NCI-H524 (cell line): ENCODE results near the gene EFNB1.

ENCODE experiments used
- DNase-seq, 2 experiments: peaks; one replicate each; lab custom pipeline; 2025; lab: John Stamatoyannopoulos, UW

The EFNB1 gene

DNA sequence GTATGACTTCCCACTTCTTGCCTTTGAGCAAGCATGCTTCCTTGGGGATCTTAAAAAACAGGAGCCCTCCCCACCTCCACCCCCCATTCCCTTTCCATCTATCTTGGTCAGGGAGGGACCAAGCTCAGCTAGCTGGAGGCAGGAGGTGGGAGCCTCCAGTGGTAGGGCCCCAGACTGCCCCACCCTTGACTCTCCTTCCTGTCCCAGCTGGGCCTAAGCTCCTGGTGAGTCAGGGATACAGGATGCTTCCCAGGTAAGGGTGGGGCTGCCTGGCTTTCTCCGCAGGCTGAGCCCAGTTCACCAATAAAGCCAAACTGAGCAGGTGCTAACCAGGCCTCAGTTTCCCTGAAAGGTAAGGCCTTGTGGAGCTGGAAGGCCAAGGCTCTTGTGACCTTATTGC is 15.2 kb downstream of the EFNB1 start:
- no peak for DNase-seq

DNA sequence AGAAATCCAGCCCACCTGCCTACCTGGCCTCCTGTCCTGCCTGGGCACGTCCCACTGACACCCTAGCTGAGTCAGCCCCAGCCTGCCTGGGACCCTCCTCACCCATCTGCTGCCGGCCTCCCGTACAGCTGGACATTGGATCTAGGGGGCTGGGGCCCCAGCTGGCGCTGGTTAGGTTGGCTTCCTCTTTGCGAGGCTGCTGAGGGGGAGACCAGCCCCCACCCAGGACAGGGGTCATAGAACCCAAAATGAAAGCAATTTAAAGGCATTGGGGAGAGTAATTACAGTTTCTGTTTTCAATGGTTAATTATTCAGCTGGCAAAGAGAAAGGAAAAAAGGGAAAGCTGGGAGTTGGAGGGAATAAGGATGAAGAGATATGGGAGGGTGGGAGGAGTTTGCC is 15.8 kb downstream of the EFNB1 start:
- peak in 1 of 2 experiments; percentile 43 for DNase-seq

DNA sequence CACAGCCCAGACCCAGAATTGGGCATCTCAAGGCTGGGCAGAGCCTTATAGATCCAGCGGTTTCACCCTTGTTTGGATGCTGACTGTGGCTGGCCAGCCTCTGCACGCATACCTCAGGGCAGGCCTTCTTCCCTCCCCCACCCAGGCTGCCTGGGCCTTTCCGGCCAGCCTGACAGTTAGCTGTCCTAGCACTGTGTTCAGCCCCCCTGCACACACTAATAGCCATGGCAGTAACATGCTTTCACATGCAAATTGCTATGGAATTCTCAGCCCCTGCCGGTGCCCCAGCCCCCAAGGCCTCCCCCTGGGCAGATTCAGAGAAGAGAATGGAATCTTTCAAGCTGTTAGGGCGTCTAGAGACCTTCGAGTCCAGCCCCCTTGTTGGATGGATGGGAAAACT is 17.7 kb downstream of the EFNB1 start:
- no peak for DNase-seq

DNA sequence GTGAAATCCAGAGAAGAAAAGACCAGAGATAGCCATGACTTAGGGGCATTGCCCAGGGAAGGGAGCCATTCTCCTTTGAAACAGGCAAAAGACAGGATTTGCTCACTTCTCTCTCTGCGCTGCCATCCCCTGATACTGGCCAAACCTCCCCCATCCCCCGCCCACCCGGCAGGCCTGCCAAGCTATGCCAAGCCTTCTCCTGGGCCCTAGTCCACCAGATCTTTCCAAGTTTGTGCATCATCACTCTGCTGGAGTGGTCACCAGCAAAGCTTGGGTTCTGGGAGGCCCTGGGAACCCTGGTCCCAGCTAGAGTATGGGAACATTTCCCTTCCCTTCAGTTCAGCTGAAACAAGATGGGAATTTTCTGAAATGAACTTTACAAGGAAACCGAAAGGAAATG is 18.4 kb downstream of the EFNB1 start:
- DNase-seq = no peak

DNA sequence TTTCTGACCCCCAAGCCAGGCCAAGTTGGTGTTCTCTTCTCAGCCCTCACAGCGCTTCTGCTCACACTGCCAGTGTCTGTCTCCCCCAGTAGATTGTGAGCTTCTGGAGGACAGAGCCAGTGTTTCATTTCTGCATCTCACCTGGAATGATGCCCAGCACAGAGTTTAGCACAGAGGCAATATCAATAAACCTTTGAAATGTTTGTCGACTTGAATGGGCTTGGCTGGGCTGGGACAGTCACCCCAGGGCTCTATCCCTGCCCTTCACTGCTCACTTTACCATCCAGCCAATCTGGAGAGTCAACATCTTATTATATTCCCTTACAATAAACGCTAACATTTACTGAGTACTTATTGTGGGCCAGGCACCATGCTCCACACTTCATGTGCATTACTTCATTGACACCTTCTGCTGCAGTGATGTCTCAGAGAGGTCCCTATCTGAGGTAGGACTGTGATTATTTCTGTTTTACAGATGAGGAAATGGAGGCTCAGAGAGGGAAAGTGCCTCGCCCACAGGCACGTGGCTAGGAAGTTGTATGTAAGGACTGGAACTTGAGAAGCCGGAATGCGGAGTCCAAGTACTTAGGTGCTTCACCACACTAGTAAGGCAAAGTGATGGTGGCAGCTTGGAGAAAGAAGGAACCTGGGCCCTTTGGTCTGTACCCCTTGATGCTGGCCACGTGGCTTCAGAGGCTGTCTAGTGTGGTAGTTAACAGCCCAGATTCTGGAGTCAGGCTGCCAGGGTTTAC is 19.5 kb downstream of the EFNB1 start:
- DNase-seq = no peak

DNA sequence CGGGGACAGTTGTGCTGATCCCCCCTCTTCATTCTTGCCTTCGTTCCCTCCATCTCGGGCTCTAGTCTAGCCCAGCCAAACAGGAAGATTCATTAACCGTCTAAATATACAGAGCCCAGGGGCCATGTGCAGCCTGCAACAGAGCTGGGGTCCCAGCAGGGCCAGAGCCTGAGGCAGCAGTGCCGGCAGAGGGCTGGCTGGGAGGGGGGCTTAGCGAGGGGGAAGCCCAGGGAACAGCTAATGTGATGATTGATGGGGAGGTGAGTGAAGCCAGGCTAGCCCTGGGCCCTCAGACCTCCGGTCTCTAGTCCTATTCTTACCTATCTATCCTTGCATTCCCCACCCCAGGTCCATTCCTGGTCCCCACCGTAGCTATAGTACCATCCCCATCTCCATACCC is 22.3 kb downstream of the EFNB1 start:
- no peak for DNase-seq

DNA sequence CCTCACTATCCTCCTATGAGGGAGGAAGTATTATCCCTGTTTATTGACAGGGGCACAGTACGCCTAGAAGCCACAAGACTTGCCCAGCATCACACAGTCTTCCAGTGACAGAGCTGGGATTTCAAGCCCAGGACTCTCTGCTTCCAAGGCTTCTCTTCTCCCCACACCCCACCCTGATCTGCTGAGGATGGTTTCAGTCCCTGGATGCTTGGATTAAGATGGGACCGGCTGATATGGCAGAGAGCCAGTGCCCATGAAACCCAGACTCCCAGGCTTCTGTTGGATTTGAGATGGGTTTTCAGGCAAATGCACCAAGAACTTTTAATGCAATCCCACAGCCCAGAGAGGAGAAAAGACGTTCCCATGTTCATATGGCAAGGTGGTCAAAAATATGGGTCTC is 23.2 kb downstream of the EFNB1 start:
- DNase-seq = no peak

DNA sequence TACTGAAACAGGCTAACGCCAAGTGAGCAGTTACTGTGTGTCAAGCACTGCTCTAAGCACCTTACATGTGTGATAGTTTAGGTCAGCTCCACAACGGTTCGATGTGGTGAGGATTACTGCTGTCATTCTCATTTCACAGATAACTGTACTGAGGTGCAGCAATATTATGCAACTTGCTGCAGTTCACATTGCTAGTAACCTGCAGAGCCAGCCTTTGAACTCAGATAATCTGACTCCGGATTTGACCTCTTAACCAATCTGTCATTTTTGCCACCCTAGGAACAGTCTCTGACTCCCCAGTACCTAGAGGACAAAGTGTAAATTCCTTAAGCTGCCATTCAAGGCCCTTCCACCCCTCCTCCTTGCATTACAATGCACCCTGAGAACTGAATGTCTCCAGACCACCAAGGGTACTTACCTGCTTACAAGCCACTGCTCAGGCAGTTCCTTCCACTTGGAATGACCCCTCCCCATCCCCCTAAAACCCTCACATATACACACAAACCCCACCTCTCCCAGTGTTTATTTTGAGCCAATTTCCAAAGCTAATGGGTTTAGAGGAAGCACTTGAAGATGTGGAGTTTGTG is 24.9 kb downstream of the EFNB1 start:
- no peak for DNase-seq

DNA sequence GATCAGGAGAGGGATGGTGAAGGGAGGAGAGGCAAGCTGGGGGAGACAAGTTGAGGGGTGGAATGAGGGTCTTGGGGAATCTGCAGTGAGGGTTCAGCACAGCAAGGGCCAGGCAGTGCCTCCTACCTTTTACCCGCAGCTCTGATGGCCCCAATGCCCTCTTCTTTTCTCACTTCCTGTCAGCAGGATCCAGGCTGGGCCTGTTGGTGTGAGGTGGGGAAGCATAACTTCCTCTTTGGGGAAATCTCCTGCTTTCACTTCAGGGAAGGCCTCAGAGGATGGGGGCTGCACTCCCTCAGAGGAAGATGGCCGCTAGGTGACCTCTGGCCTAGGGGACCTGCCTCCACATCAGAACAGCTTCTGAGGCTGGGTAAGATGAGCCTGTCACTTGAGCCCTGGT is 36.5 kb downstream of the EFNB1 start:
- DNase-seq = no peak

DNA sequence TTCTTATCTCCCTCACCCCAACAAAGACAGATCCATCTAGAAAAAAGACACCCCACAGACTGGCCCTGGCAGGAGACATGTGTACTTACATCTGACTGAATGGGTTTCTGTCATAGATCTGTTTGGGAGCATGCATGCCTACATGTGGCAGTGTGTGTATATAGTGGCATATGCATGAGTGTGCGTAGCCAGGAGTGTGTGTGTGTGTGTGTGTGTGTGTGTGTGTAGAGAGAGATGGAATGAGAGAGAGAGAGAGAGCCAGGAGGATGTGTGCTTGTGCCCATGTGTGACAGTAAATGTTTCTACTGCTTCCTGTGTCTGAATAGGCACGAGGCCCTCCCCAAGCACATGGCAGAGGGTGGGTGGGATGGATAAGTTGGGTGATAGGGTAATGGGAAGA is 37.1 kb downstream of the EFNB1 start:
- DNase-seq = no peak

DNA sequence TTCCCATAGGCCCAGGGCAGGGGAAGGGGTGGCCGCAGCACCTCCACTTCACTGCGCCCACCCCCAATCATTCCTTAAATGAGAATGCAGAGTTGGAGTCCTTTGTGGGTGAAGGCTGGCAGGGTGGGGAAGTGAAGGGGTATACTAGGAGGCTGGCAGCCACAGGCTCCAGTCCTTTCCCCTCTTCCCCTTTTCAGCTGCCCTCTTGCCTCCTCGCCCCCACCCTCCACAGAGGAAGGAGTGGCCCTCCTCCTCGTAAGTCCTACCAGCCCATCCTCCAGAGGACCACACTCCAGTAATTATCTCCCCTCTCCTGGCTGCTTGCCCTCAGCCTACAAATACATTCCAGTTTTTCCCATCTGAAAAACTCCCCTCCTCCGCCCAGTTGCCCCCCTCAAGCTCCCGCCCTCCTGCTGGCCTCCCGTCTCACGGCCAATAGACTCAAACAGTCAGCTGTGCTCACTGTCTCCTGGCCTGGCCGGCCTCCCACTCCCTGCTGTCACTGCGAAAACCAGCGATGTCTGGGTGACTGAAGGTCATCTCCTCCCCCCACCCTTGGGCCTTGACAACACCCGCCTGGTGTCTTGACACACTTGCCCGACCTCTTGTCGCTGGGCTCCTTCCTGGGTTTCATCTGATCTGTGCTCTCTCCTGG is 38.8 kb downstream of the EFNB1 start:
- no peak for DNase-seq

DNA sequence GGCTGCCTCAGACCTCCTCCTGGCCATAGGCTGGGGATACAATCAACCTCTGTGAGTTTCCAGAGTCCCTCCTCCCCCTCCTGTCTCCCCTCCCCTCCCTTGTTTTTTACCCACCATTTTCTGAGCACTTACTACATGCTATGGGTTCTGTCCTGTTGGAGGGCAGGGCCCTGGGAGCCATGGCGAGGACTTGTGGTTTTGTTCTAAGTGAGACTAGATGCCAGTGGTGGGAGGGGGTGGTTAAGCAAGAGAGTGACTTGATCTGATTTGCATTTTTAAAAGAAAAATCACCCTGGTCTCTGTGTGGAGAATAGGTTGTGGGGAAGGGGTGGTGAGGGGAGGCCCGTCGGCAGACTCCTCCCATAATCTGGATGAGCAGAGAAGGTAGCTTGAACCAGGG is 39.5 kb downstream of the EFNB1 start:
- no peak for DNase-seq

DNA sequence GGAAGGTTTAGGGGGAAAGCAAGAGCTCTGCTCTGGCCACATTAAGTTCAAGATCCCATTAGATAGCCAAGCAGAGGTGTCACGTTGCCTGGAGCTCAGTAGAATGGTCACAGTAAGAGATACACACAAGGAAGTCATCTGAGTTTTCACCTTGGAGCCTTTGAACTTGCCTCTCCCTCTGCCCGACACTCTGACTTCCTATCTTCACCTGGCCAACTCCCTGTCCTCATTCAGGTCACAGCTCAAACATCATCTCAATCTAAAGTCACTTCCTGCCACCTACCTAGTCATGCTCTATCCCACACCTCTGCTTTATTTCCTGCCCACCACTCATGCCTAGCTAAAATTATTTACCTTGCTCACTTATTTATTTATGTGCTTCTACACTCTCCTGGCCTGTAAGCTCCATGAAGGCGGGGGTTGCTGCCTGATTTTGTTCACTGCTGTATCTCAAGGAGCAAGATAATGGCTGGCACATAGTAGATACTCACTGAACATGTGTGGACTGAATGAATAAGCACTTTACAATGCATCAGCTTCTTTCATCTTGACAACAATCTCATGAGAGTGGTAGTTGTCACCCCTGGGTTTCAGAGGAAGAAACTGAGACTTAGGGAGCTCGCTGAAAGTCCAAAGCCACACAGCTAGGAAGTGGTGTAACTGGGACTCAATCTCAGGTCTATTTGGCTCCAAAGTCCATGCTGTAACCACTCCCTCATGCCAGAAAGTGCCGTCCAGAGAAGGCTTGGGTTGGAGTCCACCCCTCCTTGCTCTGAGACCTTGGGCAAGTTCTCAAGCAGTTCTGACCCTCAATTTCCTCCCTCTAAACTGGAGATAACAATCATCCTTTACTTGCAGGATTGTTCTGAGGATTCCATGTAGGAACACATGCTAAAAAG is 40.3 kb downstream of the EFNB1 start:
- no peak for DNase-seq

DNA sequence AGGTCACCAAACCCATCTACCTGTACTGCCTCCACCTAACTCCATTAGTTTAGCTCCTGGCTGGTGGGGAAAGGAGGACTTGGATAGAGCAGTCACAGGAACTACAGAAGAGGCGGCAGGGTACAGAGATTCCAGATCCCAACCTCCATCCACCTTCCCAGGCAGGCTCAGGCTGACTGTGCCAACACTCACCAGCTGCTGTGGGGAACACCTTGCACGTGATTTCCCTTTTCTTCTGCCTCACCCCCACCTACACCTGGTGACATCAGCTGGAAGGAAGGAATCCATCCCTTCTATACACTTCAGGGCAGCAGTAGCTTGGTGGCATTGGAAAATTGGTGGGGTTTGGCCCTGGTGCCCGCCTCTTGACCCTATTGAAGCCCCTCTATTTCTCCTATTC is 41.5 kb downstream of the EFNB1 start:
- DNase-seq = no peak

DNA sequence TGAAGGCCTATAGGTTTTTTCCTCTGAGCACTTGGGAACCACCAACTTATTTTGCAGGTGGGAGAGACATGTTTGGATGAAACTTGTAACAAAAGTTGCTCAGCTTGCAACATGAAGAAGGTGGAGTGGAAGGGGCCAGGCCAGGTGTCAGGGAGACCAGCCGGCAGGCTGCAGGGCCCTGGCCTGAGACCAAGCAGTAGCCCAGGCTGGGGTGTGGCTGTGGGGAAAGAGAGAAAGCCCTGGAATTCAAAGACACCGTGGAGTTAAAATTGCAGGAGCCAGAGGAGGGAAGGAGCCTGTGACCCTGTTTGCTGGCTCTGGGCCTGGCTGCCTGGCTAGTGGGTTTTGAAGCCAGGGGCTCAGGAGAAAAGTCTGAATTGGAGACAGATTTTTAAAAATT is 43.4 kb downstream of the EFNB1 start:
- DNase-seq = no peak

DNA sequence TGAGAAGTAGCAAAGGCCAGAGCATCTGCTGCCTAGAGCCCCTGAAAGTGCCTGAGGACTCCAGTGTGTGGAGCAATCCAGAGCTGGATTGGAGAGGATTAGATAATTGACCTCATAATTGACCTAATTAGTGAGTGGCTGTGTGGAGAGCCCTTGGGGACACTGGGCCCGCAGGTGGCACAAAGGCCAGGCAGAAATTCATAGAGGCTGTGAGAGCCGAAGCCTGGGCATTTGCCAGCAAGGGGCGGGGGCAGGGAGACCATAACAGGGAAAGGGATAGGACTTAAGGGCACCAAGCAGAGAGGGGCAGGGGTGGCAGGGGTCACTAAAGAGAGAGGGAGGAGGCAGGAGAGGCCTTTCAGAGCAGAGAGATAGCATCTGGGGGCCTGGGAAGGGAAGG is 45.3 kb downstream of the EFNB1 start:
- peak; percentile 8 to 17 for DNase-seq

DNA sequence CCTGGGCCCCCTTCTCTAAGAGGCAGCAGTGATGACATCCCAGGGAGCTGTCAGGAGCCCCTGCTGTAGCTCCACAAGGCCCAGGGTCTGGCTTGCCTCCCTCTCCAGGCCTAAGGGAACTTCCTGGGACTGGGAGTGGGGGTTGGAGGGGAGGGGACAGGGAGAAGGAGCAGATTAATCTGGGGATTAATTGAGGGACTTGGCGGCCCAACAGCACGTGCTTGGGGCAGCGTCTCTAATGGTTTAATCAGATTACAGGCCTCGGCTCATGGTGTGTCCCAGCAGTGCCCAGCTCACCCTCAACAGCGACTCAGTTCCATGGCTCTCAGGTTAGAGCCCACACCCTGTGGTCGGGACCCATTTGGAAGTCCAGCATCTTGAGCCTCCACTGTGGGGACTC is 47.9 kb downstream of the EFNB1 start:
- DNase-seq = peak; percentile 78 to 83

DNA sequence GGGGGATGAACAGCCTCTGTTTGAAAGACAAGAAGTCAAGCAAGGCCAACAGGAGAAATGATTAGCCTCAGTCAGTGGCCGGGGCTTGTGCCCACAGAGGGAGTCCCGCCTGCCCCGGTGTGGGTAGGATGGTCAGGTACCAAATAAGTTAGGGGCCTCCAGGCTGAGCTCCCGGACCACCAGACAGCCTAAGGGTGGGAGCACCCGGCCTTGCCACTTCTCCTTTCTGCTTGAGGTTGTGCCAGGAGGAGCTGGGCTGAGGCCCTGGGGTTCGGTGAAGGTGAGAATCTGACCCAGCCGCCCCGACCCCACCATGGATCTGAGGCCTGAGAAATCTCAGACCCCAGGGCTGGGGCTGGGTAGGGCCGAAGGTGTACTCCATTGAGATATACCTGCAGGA is 48.8 kb downstream of the EFNB1 start:
- no peak for DNase-seq

DNA sequence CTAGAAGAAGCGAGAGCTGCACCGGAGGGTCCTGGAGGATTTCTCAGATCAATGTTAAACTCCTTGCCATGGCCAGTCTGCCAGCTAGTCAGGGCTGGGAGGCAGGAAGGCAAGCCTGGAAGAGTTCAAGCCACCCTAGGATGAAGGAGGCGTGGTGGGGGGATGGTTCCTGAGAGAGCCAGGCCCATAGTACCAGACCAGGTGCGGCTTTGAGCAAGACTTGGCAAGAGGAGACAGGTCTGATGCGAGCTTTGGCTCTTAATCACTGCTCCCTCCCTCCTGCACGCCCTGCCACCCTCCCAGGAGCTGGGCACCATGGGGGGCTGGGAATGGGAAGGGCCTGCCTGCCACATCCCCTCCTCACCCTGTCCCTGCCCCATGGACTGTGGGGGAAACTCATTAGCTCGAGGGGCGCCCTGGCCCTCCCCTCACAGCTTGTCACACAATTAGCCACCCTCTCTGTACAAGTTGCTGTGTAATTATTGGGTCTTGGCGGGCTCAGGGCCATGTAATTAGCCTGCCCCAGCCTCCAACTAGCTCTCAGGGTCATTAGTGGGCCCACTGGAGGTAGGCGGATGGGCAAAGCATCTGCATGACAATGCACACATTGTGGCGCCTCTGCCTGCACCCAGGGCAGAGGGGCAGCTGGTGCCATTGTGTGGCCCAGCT is 50.3 kb downstream of the EFNB1 start:
- DNase-seq = no peak

DNA sequence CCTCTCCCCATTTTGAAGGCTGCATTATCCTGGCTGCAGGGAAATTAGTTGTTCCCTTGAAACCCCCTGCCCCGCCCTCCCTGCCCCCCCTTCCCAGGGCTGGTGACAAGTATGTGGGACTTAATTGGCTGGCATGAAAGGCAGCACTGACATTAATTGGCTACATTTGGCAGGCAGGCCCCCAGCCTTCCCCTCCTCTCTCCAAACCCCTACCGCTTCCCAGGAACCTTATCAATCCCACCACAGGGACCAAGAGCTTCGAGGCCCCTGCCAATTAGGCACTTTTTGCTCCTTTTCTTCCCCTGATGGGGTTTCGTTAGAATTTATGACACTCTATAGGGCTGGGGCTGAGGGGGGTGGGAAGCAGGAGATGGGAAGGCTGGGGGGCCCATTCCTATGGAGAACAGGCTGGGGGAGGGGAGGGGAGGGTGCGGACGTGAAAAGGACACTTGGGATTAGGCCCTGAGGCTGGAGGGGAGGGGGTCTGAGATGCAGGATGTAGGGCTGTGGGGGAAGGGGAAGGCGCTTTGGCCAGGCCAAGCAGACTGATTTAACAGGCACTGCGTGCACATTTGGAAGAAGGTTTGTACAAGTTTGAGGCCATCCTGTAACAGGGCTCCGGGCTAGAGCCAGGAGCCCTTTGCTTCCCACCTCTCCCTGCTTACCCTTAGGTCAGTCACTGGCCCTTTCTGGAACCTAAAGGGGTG is 52.2 kb downstream of the EFNB1 start:
- DNase-seq = no peak

DNA sequence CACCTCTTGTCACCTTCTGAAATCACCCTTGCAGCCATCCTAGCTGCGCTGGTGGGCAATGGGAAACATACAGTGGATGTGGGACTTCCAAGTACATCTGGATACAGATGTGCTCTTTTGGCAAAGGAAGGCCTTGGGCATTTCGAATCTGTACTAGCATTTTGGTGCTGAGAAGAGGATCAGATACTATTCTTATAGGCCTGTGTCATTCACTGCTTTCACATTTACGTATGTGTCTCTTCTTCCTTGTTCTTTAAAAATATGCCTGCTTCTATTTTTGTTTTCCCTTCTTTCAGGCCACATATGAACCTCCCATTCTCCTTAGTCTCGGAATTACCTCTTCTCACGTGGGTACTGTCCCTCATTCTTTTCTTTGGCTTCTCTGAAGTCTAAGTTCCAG is 53.1 kb downstream of the EFNB1 start:
- DNase-seq = no peak
